IPS-20b (cell line): ENCODE results near the gene IDH2.

ENCODE experiments used
- H3K27ac ChIP-seq: one replicate; pipeline ENCODE4 v1.5.1; 2013; ENCODE audit warnings: low read length
- H3K27me3 ChIP-seq: 2 replicates; pipeline ENCODE4 v1.6.1; 2013; ENCODE audit warnings: mild to moderate bottlenecking, low read length, inconsistent platforms; ENCODE audit not compliant: insufficient read depth
- H3K36me3 ChIP-seq: 2 replicates; pipeline ENCODE4 v1.6.1; 2013; ENCODE audit warnings: low read depth, mild to moderate bottlenecking, inconsistent platforms, low read length, moderate library complexity; ENCODE audit not compliant: insufficient read depth
- H3K4me1 ChIP-seq: 2 replicates; pipeline ENCODE4 v1.6.1; 2013; ENCODE audit warnings: mild to moderate bottlenecking, control low read depth, inconsistent platforms, low read length, moderate library complexity; ENCODE audit not compliant: insufficient read depth
- H3K4me3 ChIP-seq: 2 replicates; pipeline ENCODE4 v1.5.1; 2013; ENCODE audit warnings: mild to moderate bottlenecking, low read length, inconsistent platforms
- H3K9ac ChIP-seq: 2 replicates; pipeline ENCODE4 v1.6.1; 2013; ENCODE audit warnings: low read depth, mild to moderate bottlenecking, inconsistent platforms, low read length, moderate library complexity
- H3K9me3 ChIP-seq: 2 replicates; pipeline ENCODE4 v1.6.1; 2013; ENCODE audit warnings: mild to moderate bottlenecking, low read depth, low read length, inconsistent platforms; ENCODE audit not compliant: insufficient read depth

The IDH2 gene

DNA sequence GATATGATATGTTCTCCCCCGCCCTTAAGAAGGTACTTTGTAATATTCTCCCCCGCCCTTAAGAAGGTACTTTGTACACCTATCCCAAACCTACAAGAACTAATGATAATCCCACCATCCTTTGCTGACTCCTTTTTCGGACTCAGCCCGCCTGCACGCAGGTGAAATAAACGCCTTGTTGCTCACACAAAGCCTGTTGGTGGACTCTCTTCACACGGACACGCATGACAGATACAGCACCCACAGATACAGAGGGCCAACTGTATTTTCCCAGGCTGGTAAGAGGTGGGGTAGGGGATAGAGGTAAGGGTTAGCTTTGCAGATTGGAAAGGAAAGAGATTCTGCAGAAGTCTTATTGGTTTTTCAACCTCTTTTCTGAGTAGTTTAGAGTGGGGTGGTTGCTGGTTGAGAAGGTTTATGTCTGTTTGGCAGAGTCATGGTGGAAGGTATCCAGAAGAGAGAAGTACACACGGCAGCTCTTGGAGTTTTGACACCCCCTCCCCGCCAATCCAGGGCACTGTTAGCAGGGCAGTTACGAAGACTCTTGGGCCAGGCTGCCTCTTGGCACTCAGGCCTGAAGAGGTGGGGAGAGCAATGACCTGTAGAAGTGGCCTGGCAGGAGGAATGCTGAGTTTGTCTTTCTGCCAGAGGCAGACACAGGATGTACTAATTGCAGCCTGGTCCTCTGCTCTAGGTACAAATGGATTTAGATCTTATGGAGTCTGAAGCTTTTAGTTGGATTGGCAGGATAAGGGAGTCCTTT, 36.0 kb upstream of the IDH2 start:
- H3K27ac ChIP-seq, result no peak overlapping the region
- no peak overlapping the region for H3K9ac ChIP-seq
- H3K9me3 ChIP-seq, result no peaks in the 10 kb centered on the region

DNA sequence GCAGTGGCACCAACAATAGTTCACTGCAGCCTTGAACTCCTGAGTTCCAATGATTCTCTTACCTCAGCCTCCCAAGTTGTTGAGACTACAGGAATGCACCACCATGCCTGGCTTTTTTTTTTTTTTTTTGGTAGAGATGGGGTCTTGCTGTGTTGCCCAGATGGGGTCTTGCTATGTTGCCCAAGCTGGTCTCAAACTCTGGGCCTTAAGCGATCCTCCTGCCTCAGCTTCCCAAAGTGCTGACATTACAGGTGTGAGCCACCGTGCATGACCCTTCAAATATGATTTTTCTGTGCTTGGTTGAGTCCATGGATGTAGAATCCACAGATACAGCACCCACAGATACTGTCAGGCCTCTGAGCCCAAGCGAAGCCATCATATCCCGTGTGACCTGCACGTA, 30.2 kb upstream of the IDH2 start:
- Histone ChIP-seq H3K36me3 (no peaks in the 10 kb centered on the region), H3K4me3 (no peak overlapping the region), H3K27me3 (no peaks in the 10 kb centered on the region), H3K4me1 (no peaks in the 10 kb centered on the region), H3K9ac (no peak overlapping the region), H3K9me3 (no peaks in the 10 kb centered on the region), H3K27ac (no peak overlapping the region)

More for the DNA sequence above, 36.0 kb upstream of the IDH2 start:
- Histone ChIP-seq H3K4me3 (no peak overlapping the region), H3K36me3 (no peaks in the 10 kb centered on the region), H3K27me3 (no peaks in the 10 kb centered on the region), H3K4me1 (no peaks in the 10 kb centered on the region)

DNA sequence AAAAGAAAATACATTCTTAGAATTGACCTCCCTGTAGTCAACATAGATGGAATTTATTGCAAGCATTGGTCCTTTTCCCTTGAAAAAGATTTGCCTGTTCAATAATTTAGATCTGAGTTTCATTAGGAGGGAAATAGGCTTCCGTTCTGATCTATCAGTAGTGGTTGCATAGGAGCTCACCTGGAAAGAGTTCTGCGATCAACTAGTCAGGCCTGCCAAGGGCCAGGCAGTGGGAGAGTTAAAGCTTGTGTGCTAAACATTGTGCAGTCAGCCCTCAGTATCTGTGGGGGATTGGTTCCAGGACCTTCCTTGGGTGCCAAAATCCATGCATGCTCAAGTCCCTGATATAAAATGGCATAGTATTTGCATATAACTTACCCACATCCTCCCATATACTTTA, 29.6 kb upstream of the IDH2 start:
- H3K36me3 ChIP-seq, result no peaks in the 10 kb centered on the region
- H3K9ac ChIP-seq, result no peak overlapping the region
- no peak overlapping the region for H3K4me3 ChIP-seq
- H3K9me3 ChIP-seq, result no peaks in the 10 kb centered on the region
- H3K27ac ChIP-seq, result no peak overlapping the region
- H3K27me3 ChIP-seq, result no peaks in the 10 kb centered on the region
- no peaks in the 10 kb centered on the region for H3K4me1 ChIP-seq

DNA sequence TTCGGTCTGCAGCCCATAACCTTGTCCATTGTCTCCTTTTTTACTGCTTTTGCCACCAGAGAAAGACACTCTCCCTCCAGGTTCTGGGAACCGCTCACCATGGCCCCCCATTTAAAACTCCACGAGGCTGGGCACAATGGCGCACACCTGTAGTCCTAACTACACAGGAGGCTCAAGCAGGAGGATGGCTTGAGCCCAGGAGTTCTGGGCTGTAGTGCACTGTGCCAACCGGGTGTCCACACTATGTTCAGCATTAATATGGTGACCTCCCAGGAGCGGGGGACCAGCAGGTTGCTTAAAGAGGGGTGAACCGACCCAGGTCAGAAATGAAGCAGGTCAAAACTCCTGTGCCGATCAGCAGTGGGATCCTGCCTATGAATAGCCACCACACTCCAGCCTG, 28.0 kb upstream of the IDH2 start:
- Histone ChIP-seq H3K4me3 (no peak overlapping the region), H3K27ac (no peak overlapping the region), H3K9me3 (no peaks in the 10 kb centered on the region), H3K27me3 (no peaks in the 10 kb centered on the region), H3K4me1 (no peaks in the 10 kb centered on the region), H3K36me3 (no peaks in the 10 kb centered on the region), H3K9ac (no peak overlapping the region)

DNA sequence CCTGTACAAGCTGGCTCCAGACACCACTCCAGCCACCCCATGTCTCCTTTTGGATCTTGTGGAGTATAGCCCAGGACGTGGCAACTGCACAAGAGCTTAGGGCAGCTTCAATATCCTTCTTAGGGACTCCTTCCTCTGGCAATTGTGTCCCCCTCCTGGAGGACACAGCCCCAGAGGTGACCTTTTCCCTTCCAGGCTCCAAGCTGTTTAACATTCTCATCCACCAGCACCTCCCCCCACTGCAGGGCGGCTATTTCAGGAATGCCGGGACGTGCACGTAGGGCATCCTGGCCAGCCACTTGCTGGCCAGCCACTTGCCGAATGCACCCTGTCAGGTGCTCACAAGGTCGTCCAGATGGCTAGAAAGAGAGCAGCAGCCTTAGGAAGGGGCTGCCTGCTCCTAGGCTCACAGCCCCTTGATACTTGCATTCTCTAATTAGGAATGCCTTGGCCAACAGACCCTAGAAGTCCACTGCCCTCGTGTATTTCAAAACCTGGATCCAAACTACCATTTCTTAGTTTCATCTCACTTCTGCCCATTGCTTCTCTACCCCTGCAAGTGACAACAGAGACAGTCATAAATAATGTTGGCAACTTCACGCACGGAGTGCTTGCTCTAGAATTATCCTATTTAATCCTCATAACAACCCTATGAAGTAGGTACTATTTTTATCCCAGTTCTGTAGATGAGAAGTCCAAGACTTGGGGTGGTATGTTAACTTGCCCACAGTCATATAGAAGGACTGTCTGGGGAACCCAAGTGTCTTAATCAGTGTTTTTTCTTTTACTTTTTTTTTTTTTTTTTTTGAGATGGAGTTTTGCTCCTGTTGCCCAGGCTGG, 24.5 kb upstream of the IDH2 start:
- no peaks in the 10 kb centered on the region for H3K36me3 ChIP-seq
- no peaks in the 10 kb centered on the region for H3K9me3 ChIP-seq
- H3K9ac ChIP-seq, result no peak overlapping the region
- no peak overlapping the region for H3K27ac ChIP-seq
- H3K4me3 ChIP-seq, result no peak overlapping the region
- H3K4me1 ChIP-seq, result no peaks in the 10 kb centered on the region
- H3K27me3 ChIP-seq, result no peaks in the 10 kb centered on the region

DNA sequence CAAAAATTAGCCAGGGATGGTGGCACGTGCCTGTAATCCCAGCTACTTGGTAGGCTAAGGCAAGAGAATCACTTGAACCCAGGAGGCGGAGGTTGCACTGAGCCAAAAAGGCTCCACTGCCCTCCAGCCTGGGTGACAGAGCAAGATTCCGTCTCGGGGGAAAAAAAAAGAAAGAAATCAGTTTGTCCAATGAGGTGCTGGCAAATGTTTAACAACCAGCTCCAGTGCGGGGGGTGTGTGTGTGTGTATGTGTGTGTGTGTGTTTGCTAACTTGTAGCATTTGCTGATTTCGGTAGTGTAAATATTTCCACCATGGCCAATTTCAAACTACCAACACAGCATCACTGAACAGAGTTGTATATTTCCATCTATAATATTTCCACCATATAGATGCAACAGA, 23.8 kb upstream of the IDH2 start:
- no peaks in the 10 kb centered on the region for H3K27me3 ChIP-seq
- no peaks in the 10 kb centered on the region; the same call in 1 of the 2 replicates for H3K4me1 ChIP-seq
- H3K27ac ChIP-seq, result no peak overlapping the region
- H3K36me3 ChIP-seq, result no peaks in the 10 kb centered on the region
- no peak overlapping the region for H3K4me3 ChIP-seq
- no peak overlapping the region for H3K9ac ChIP-seq
- no peaks in the 10 kb centered on the region for H3K9me3 ChIP-seq

DNA sequence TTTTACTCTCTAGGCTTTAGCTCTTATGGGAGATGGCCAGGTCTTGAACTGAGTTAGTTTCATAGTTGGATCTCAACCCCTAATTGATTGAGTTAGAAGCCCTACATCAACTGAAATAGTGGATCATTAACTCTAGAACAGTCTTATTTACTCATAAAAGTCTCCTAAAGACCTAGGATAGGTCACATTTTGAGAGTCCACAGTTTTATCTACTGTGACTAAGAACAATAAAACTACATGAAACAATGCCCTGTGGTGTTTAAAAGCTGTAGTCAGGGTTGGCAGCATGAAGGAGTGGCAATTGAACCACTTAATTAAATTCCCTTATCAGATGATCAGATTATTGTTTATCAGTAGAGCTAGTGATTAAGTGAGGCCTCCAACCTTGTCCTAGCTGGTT, 22.2 kb upstream of the IDH2 start:
- no peaks in the 10 kb centered on the region for H3K9me3 ChIP-seq
- no peaks in the 10 kb centered on the region for H3K36me3 ChIP-seq
- no peak overlapping the region for H3K4me3 ChIP-seq
- no peaks in the 10 kb centered on the region for H3K27me3 ChIP-seq
- no peak overlapping the region for H3K9ac ChIP-seq
- H3K4me1 ChIP-seq, result no peaks in the 10 kb centered on the region; the same call in 1 of the 2 replicates
- H3K27ac ChIP-seq, result no peak overlapping the region

DNA sequence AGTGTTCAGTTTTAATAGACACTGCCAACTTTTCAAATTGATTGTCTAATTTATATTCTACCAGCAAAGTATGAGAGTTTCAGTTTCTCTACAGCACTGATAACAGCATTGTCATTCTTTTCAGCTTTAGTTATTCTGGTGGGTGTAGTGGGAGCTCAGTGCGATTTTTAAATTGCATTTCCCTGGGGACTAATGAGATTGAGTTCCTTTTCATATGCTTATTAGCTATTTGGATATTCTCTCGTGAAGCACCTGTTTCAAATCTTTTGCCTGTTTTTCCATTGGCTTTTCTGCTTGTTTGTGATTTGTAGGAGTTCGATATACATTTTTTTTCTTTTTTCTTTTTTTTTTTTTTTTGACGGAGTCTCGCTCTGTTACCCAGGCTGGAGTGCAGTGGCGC, 18.8 kb upstream of the IDH2 start:
- Histone ChIP-seq H3K27ac (no peak overlapping the region), H3K36me3 (no peaks in the 10 kb centered on the region), H3K27me3 (no peaks in the 10 kb centered on the region), H3K4me1 (no peaks in the 10 kb centered on the region; the same call in 1 of the 2 replicates), H3K4me3 (no peak overlapping the region), H3K9me3 (no peaks in the 10 kb centered on the region; the same call in 1 of the 2 replicates), H3K9ac (no peak overlapping the region)

DNA sequence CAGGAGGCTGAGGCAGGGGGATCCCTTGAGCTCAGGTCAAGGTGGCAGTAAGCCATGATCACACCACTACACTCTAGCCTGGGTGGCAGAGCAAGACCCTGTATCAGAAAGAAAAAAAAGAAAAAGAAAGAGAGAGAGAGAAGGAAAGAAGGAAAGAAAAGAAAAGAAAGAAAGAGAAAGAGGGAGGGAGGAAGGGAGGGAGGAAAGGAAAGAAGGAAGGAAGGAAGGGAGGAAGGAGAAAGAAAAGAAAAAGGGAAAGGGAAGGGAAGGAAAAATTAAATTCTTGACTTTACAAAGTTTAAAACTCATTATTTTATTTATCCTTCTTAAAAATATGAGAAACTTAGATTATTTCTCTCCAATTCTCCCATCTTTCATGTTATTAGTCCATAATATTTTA, 17.1 kb upstream of the IDH2 start:
- H3K27me3 ChIP-seq, result no peaks in the 10 kb centered on the region
- H3K27ac ChIP-seq, result no peak overlapping the region
- no peak overlapping the region for H3K9ac ChIP-seq
- H3K36me3 ChIP-seq, result no peaks in the 10 kb centered on the region
- no peak overlapping the region for H3K4me3 ChIP-seq
- H3K4me1 ChIP-seq, result no peaks in the 10 kb centered on the region; the same call in 1 of the 2 replicates
- peaks cover 4% of the 10 kb centered on the region for H3K9me3 ChIP-seq

DNA sequence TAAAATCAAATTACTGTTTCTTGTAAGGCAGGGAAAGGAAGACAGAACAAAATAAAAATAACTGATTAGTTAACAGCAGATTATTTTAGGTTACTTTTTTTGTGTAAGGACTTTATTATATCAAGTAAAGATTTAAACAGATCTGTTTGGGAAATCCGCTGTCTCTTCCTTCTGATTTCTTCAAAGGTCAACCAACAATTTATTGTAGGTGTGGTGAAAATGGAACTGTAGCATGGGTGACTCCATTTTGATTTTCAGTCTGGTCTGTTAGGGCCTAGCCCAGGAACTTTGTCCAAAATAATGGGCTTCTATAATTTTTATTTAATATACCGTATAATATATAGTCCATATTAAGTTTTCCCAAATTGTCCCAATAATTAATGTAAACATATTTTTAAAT, 13.5 kb upstream of the IDH2 start:
- Histone ChIP-seq H3K27me3 (no peaks in the 10 kb centered on the region), H3K36me3 (no peaks in the 10 kb centered on the region)

DNA sequence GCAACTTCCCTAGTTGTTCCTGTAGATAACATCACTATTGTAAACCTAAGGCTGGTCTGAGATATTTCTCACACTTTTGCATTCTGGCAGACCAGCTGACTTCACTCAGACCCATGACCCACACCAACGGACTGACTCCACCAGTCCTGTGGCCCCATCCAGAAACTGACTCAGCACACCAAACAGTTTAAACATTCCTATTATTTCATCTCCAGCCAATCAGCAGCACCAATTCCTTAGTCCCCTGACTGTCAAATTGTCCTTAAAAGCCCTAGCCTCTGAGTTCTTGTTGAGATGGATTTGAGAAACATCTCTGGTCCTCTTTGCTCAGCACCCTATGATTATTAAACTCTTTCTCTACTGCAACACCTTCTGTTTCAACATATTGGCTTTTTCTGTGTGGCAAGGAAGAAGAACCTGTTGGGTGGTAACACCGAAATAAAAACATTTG, 12.2 kb upstream of the IDH2 start:
- H3K9me3 ChIP-seq, result peaks cover 10% of the 10 kb centered on the region
- no peaks in the 10 kb centered on the region for H3K4me1 ChIP-seq
- no peaks in the 10 kb centered on the region for H3K27me3 ChIP-seq
- no peaks in the 10 kb centered on the region for H3K36me3 ChIP-seq
- H3K9ac ChIP-seq, result no peak overlapping the region
- H3K27ac ChIP-seq, result no peak overlapping the region
- no peak overlapping the region for H3K4me3 ChIP-seq

More for the DNA sequence above, 13.5 kb upstream of the IDH2 start:
- H3K9ac ChIP-seq, result no peak overlapping the region
- no peak overlapping the region for H3K27ac ChIP-seq
- no peak overlapping the region for H3K4me3 ChIP-seq
- H3K4me1 ChIP-seq, result no peaks in the 10 kb centered on the region; the same call in 1 of the 2 replicates
- H3K9me3 ChIP-seq, result peaks cover 10% of the 10 kb centered on the region

DNA sequence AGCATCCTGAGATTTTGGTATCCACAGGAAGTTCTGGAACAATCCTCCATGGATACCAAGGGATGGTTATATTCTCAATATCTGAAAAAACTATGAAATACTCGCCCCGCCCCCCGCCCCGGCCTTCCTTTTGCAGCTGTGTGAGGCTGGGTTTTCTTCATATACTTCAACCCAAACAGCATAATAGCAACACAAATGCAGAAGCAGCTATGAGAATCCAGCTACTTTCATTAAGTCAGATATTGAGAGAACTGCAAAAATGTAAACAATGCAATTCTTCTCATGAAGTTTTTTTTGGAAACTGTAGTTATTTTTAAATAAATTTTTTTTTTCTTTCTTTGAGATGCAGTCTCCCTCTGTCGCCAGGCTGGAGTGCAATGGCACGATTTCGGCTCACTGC, 10.9 kb upstream of the IDH2 start:
- Histone ChIP-seq H3K9ac (no peak overlapping the region), H3K4me3 (no peak overlapping the region), H3K27me3 (no peaks in the 10 kb centered on the region), H3K36me3 (no peaks in the 10 kb centered on the region), H3K27ac (no peak overlapping the region), H3K9me3 (peaks cover 10% of the 10 kb centered on the region), H3K4me1 (no peaks in the 10 kb centered on the region)
